ENCODE data around the gene DOK6.

Gene DOK6

GRCh38 chr18:69730664-69731063, 330.0 kb downstream of the DOK6 start:
- Mint-ChIP-seq H3K36me3 (ENCODE audit: insufficient read depth) (peaks cover 7% of the 10 kb centered on the region), H3K9me3 (no peaks in the 10 kb centered on the region), H3K4me1 (ENCODE audit: low read depth in 2 of 2) (no peaks in the 10 kb centered on the region), H3K27ac (no peak overlapping the region), H3K27me3 (peaks cover 0 to 5% of the 10 kb centered on the region in 2 donors), H3K4me3 (no peak overlapping the region)
- DNase-seq (no peak), ATAC-seq (replicated peaks) (no peak)

- no peak for ATAC-seq (replicated peaks)
- H3K36me3 Mint-ChIP-seq (ENCODE audit: insufficient read depth) = peaks cover 7% of the 10 kb centered on the region
- H3K4me1 Mint-ChIP-seq (ENCODE audit: low read depth in 2 of 2) = no peaks in the 10 kb centered on the region
- DNase-seq = no peak
- H3K27me3 Mint-ChIP-seq = peaks cover 0 to 3% of the 10 kb centered on the region in 2 donors
- no peak overlapping the region for H3K27ac Mint-ChIP-seq
- H3K4me3 Mint-ChIP-seq = no peak overlapping the region
- peaks cover 2 to 7% of the 10 kb centered on the region in 2 donors for H3K9me3 Mint-ChIP-seq
Measured at GRCh38 chr18:69734536-69734935, 333.8 kb downstream of the DOK6 start.

- Mint-ChIP-seq H3K4me3 (no peak overlapping the region), H3K27ac (no peak overlapping the region), H3K4me1 (ENCODE audit: low read depth in 2 of 2) (no peaks in the 10 kb centered on the region), H3K9me3 (peaks cover 2 to 7% of the 10 kb centered on the region in 2 donors), H3K36me3 (ENCODE audit: insufficient read depth) (peaks cover 7% of the 10 kb centered on the region), H3K27me3 (no peaks in the 10 kb centered on the region)
- no peak for DNase-seq
- ATAC-seq (replicated peaks) = no peak
Measured at GRCh38 chr18:69736730-69737129, 336.0 kb downstream of the DOK6 start.

- no peak for ATAC-seq (replicated peaks)
Measured at GRCh38 chr18:69737851-69738250, 337.2 kb downstream of the DOK6 start.

GRCh38 chr18:69747388-69747787, 346.7 kb downstream of the DOK6 start:
- peaks cover 5% of the 10 kb centered on the region for H3K36me3 Mint-ChIP-seq (ENCODE audit: insufficient read depth)
- H3K9me3 Mint-ChIP-seq = peaks cover 0 to 2% of the 10 kb centered on the region in 2 donors
- H3K4me3 Mint-ChIP-seq = no peak overlapping the region
- H3K27me3 Mint-ChIP-seq = peaks cover 0 to 5% of the 10 kb centered on the region in 2 donors
- ATAC-seq (replicated peaks) (no peak), DNase-seq (no peak)
- H3K27ac Mint-ChIP-seq = no peak overlapping the region
- no peaks in the 10 kb centered on the region for H3K4me1 Mint-ChIP-seq (ENCODE audit: low read depth in 2 of 2)

More at GRCh38 chr18:69737851-69738250, 337.2 kb downstream of the DOK6 start:
- Mint-ChIP-seq H3K9me3 (peaks cover 2 to 7% of the 10 kb centered on the region in 2 donors), H3K4me3 (no peak overlapping the region), H3K27me3 (no peaks in the 10 kb centered on the region), H3K4me1 (ENCODE audit: low read depth in 2 of 2) (no peaks in the 10 kb centered on the region), H3K36me3 (ENCODE audit: insufficient read depth) (no peaks in the 10 kb centered on the region), H3K27ac (no peak overlapping the region)
- no peak for DNase-seq

GRCh38 chr18:69752737-69753380, 352.2 kb downstream of the DOK6 start:
- Mint-ChIP-seq H3K9me3 (peaks cover 0 to 2% of the 10 kb centered on the region in 2 donors), H3K4me1 (ENCODE audit: low read depth in 2 of 2) (peaks cover 5 to 13% of the 10 kb centered on the region in 2 donors), H3K27ac (no peak overlapping the region), H3K36me3 (ENCODE audit: insufficient read depth) (peaks cover 3% of the 10 kb centered on the region), H3K4me3 (no peak overlapping the region), H3K27me3 (peaks cover 0 to 9% of the 10 kb centered on the region in 2 donors)
- DNase-seq (no peak), ATAC-seq (replicated peaks) (no peak)

GRCh38 chr18:69754108-69754507, 353.4 kb downstream of the DOK6 start:
- no peak for ATAC-seq (replicated peaks)
- Mint-ChIP-seq H3K27ac (no peak overlapping the region), H3K36me3 (ENCODE audit: insufficient read depth) (peaks cover 3% of the 10 kb centered on the region)

GRCh38 chr18:69755041-69755440, 354.4 kb downstream of the DOK6 start:
- ATAC-seq (replicated peaks) (no peak), DNase-seq (no peak)
- Mint-ChIP-seq H3K4me3 (no peak overlapping the region), H3K27ac (no peak overlapping the region), H3K27me3 (peaks cover 0 to 9% of the 10 kb centered on the region in 2 donors), H3K4me1 (ENCODE audit: low read depth in 2 of 2) (peaks cover 5 to 13% of the 10 kb centered on the region in 2 donors), H3K36me3 (ENCODE audit: insufficient read depth) (peaks cover 3% of the 10 kb centered on the region), H3K9me3 (peaks cover 0 to 1% of the 10 kb centered on the region in 2 donors)

More at GRCh38 chr18:69754108-69754507, 353.4 kb downstream of the DOK6 start:
- Mint-ChIP-seq H3K4me1 (ENCODE audit: low read depth in 2 of 2) (peaks cover 5 to 13% of the 10 kb centered on the region in 2 donors), H3K9me3 (peaks cover 0 to 2% of the 10 kb centered on the region in 2 donors), H3K27me3 (peaks cover 0 to 9% of the 10 kb centered on the region in 2 donors), H3K4me3 (no peak overlapping the region)
- no peak for DNase-seq

GRCh38 chr18:69755856-69756496, 355.3 kb downstream of the DOK6 start:
- DNase-seq (no peak), ATAC-seq (replicated peaks) (peak; percentile 58)
- Mint-ChIP-seq H3K4me1 (ENCODE audit: low read depth in 2 of 2) (peaks cover 5 to 13% of the 10 kb centered on the region in 2 donors), H3K36me3 (ENCODE audit: insufficient read depth) (peaks cover 3% of the 10 kb centered on the region), H3K9me3 (no peaks in the 10 kb centered on the region), H3K27me3 (peaks cover 0 to 5% of the 10 kb centered on the region in 2 donors), H3K4me3 (peak overlapping the region in 1 of 2 donors; percentile 40), H3K27ac (peak overlapping the region in 1 of 2 donors; percentile 59)

GRCh38 chr18:69757733-69758132, 357.0 kb downstream of the DOK6 start:
- Mint-ChIP-seq H3K36me3 (ENCODE audit: insufficient read depth) (peaks cover 3% of the 10 kb centered on the region), H3K27ac (no peak overlapping the region), H3K4me3 (no peak overlapping the region), H3K27me3 (peaks cover 0 to 11% of the 10 kb centered on the region in 2 donors), H3K4me1 (ENCODE audit: low read depth in 2 of 2) (peaks cover 5 to 13% of the 10 kb centered on the region in 2 donors), H3K9me3 (no peaks in the 10 kb centered on the region)
- ATAC-seq (replicated peaks) (no peak), DNase-seq (no peak)

- H3K36me3 Mint-ChIP-seq (ENCODE audit: insufficient read depth) = peaks cover 3% of the 10 kb centered on the region
- DNase-seq (no peak), ATAC-seq (replicated peaks) (no peak)
- H3K4me1 Mint-ChIP-seq (ENCODE audit: low read depth in 2 of 2) = peaks cover 5 to 13% of the 10 kb centered on the region in 2 donors
- H3K27me3 Mint-ChIP-seq = peaks cover 0 to 17% of the 10 kb centered on the region in 2 donors
- no peaks in the 10 kb centered on the region for H3K9me3 Mint-ChIP-seq
- no peak overlapping the region for H3K27ac Mint-ChIP-seq
- no peak overlapping the region for H3K4me3 Mint-ChIP-seq
Measured at GRCh38 chr18:69758458-69758857, 357.8 kb downstream of the DOK6 start.

- Mint-ChIP-seq H3K36me3 (ENCODE audit: insufficient read depth) (peaks cover 3% of the 10 kb centered on the region), H3K4me3 (no peak overlapping the region), H3K27ac (no peak overlapping the region), H3K9me3 (no peaks in the 10 kb centered on the region), H3K4me1 (ENCODE audit: low read depth in 2 of 2) (peaks cover 5 to 13% of the 10 kb centered on the region in 2 donors), H3K27me3 (peaks cover 0 to 17% of the 10 kb centered on the region in 2 donors)
- ATAC-seq (replicated peaks) (no peak), DNase-seq (no peak)
Measured at GRCh38 chr18:69759046-69759445, 358.4 kb downstream of the DOK6 start.

- DNase-seq (no peak), ATAC-seq (replicated peaks) (no peak)
- H3K4me3 Mint-ChIP-seq = no peak overlapping the region
- no peaks in the 10 kb centered on the region for H3K4me1 Mint-ChIP-seq (ENCODE audit: low read depth in 2 of 2)
- H3K27me3 Mint-ChIP-seq = peaks cover 0 to 13% of the 10 kb centered on the region in 2 donors
- H3K36me3 Mint-ChIP-seq (ENCODE audit: insufficient read depth) = no peaks in the 10 kb centered on the region
- no peak overlapping the region for H3K27ac Mint-ChIP-seq
- H3K9me3 Mint-ChIP-seq = no peaks in the 10 kb centered on the region
Measured at GRCh38 chr18:69763002-69763401, 362.3 kb downstream of the DOK6 start.

GRCh38 chr18:69763821-69764220, 363.1 kb downstream of the DOK6 start:
- DNase-seq (no peak), ATAC-seq (replicated peaks) (no peak)
- H3K4me3 Mint-ChIP-seq = no peak overlapping the region
- no peaks in the 10 kb centered on the region for H3K36me3 Mint-ChIP-seq (ENCODE audit: insufficient read depth)
- H3K27ac Mint-ChIP-seq = no peak overlapping the region
- H3K4me1 Mint-ChIP-seq (ENCODE audit: low read depth in 2 of 2) = no peaks in the 10 kb centered on the region
- H3K9me3 Mint-ChIP-seq = no peaks in the 10 kb centered on the region
- peaks cover 0 to 13% of the 10 kb centered on the region in 2 donors for H3K27me3 Mint-ChIP-seq
